K562 (cell line): ENCODE results near the gene PHKB. TPM values are rescaled to one million over a fixed set of nuclear protein-coding genes. Genes with fewer than 3 reads are reported as not detected.
"Not testable (repeated sequence)": the region's sequence is repeated elsewhere in the genome, so short reads cannot be mapped to it uniquely, and the experiment has no call there.

ENCODE experiments used
- ASH1L ChIP-seq: fragments of 450-650 bp; IDR thresholded peaks from 2 replicates; pipeline ENCODE4 v1.6.1; 2018; ENCODE audit warnings: borderline replicate concordance, mild to moderate bottlenecking, low read depth; ENCODE audit not compliant: partially characterized antibody
- BCOR ChIP-seq: fragments of 450-650 bp; IDR thresholded peaks from 2 replicates; pipeline ENCODE4 v1.6.1; 2016
- CREB1 ChIP-seq, 2 experiments: sonication (generic) in 1 of 2; formaldehyde crosslinking in 1 of 2; IDR thresholded peaks; 2 replicates each; pipeline versions ENCODE4 v1.6.1 to v1.8.0; 2012 to 2022; ENCODE audit warnings: inconsistent platforms in 1 of 2, mild to moderate bottlenecking in 1 of 2, missing genetic modification reagents in 1 of 2, moderate library complexity in 1 of 2
- CTBP1 ChIP-seq: fragments of 450-650 bp; IDR thresholded peaks from 2 replicates; pipeline ENCODE4 v1.6.1; 2016; ENCODE audit warnings: borderline replicate concordance
- EP300 ChIP-seq: IDR thresholded peaks from 2 replicates; pipeline ENCODE4 v1.6.1; 2012; ENCODE audit warnings: low read length, improper control_type of control experiment
- ESRRA ChIP-seq: fragments of 450-650 bp; IDR thresholded peaks from 2 replicates; pipeline ENCODE4 v1.6.1; 2014; ENCODE audit warnings: low read depth, mild to moderate bottlenecking, moderate library complexity, borderline replicate concordance
- GATA2 ChIP-seq: sonication (generic); formaldehyde crosslinking; IDR thresholded peaks from 2 replicates; pipeline ENCODE4 v1.4.0; 2020; ENCODE audit warnings: mild to moderate bottlenecking, missing genetic modification reagents
- HDAC1 ChIP-seq, 2 experiments: fragments of 450-650 bp; IDR thresholded peaks; 2 replicates each; pipeline ENCODE4 v1.6.1; 2016 to 2017; ENCODE audit warnings: inconsistent platforms in 1 of 2, mild to moderate bottlenecking in 1 of 2, moderate library complexity in 1 of 2
- HDAC3 ChIP-seq: fragments of 450-650 bp; IDR thresholded peaks from 2 replicates; pipeline ENCODE4 v1.6.1; 2018; ENCODE audit warnings: borderline replicate concordance, mild to moderate bottlenecking, moderate library complexity; ENCODE audit not compliant: partially characterized antibody
- JUND ChIP-seq, 2 experiments: IDR thresholded peaks; 2 replicates in 1 of 2; 3 replicates in 1 of 2; pipeline ENCODE4 v1.6.1; 2011; ENCODE audit warnings: borderline replicate concordance in 2 of 2, low read depth in 2 of 2, low read length in 2 of 2, improper control_type of control experiment in 1 of 2, missing biosample characterization in 1 of 2, missing genetic modification characterization in 1 of 2, missing genetic modification reagents in 1 of 2
- LARP7 ChIP-seq: fragments of 450-650 bp; IDR thresholded peaks from 2 replicates; pipeline ENCODE4 v1.6.1; 2016
- LCOR ChIP-seq: sonication (generic); formaldehyde crosslinking; IDR thresholded peaks from 2 replicates; pipeline ENCODE4 v1.8.0; 2022; ENCODE audit warnings: mild to moderate bottlenecking, missing genetic modification reagents
- MEF2A ChIP-seq: IDR thresholded peaks from 2 replicates; pipeline ENCODE4 v1.6.1; 2011; ENCODE audit warnings: low read depth, mild to moderate bottlenecking, low read length, moderate library complexity; ENCODE audit not compliant: control insufficient read depth
- MTA2 ChIP-seq: fragments of 450-650 bp; IDR thresholded peaks from 2 replicates; pipeline ENCODE4 v1.6.1; 2016; ENCODE audit warnings: low read depth
- NFE2 ChIP-seq: IDR thresholded peaks from 2 replicates; pipeline ENCODE4 v1.6.1; 2014; ENCODE audit warnings: antibody characterized with exemption, low read depth
- NFIC ChIP-seq: fragments of 450-650 bp; IDR thresholded peaks from 2 replicates; pipeline ENCODE4 v1.6.1; 2017; ENCODE audit warnings: mild to moderate bottlenecking, inconsistent platforms
- TBP ChIP-seq: optimal IDR thresholded peaks from 2 replicates; pipeline ENCODE3; 2011; ENCODE audit warnings: low read depth, low read length, improper control_type of control experiment
- TCF3 ChIP-seq: sonication (generic); formaldehyde crosslinking; IDR thresholded peaks from 2 replicates; pipeline ENCODE4 v1.4.0; 2020; ENCODE audit warnings: mild to moderate bottlenecking, missing genetic modification reagents
- polyA plus RNA-seq, 8 experiments: library from polyadenylated mRNA; depleted of rRNA in 4 of 8; stranded (reverse) in 5 of 8; unstranded in 3 of 8; fragments of >200 nt; fragmentation: Nextera tagmentation in 2 of 8; fragmentation: Illumina TruSeq in 1 of 8; extraction: Ambion mirVana in 2 of 8; extraction: Trizol in 1 of 8; gene quantifications; 2 replicates each; pipeline versions ENCODE4 v1.2.1 to v1.2.3, GENCODE V29; 2011 to 2014; ENCODE audit warnings: inconsistent platforms in 1 of 8, missing spikeins in 1 of 8
- total RNA-seq, 7 experiments: library from RNA; depleted of rRNA in 6 of 7; stranded (reverse); fragments of >200 nt in 6 of 7; fragmentation: Illumina TruSeq in 2 of 7; extraction: Trizol in 2 of 7; gene quantifications; 2 replicates each; pipeline versions ENCODE4 v1.2.1 to v1.2.3, GENCODE V29; 2011 to 2021; ENCODE audit warnings: low replicate concordance in 1 of 7
- TF ChIP-seq, protein P1 (sequence below): fragments of 450-650 bp; IDR thresholded peaks from 2 replicates; pipeline ENCODE4 v1.6.1; 2014; ENCODE audit warnings: low read depth, mild to moderate bottlenecking, moderate library complexity, borderline replicate concordance
- TF ChIP-seq, protein P2 (sequence below): fragments of 450-650 bp; IDR thresholded peaks from 2 replicates; pipeline ENCODE4 v1.6.1; 2016; ENCODE audit warnings: antibody characterized with exemption
- TF ChIP-seq, protein P3 (sequence below), 2 experiments: fragments of 150-350 bp in 1 of 2; IDR thresholded peaks; 2 replicates each; pipeline ENCODE4 v1.6.1; 2012 to 2016; ENCODE audit warnings: low read depth in 2 of 2, low read length in 2 of 2, mild to moderate bottlenecking in 1 of 2, moderate library complexity in 1 of 2

Gene PHKB
- total and polyA plus RNA-seq, 9 of the 15 experiments (the other 6 are each of a cell fraction or from before 2014, with no cell fraction given): 24.7 to 92.3 (median 67.0) TPM

DNA sequence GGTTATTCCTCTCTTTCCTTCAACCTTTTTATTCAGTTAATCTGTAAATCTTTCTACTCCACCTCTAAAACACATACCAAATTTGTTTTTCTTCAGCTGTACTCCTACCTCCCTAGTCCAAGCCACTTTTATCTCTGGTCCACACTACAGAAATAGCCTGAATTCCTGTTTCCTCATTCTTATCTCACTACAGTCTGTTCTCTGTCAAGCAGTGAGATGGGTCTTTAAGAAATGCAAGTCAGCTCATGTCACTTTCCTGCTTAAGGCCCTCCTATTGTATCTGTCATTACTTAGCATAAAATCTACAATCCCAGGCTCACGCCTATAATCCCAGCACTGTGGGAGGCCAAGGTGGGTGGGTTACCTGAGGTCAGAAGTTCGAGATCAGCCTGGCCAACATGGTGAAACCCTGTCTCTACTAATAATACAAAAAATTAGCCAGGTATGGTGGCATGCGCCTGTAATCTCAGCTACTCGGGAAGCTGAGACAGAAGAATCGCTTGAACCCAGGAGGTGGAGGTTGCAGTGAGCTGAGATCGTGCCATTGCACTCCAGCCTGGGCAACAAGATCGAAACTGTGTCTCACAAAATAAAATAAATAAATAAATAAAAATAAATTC is 7.0 kb downstream of the PHKB start (continued):
- 0 out of 2 replicates have a peak, but pooled peaks have one; percentile 32 for TF ChIP-seq LCOR (CRISPR knock-in tag)
- peak; percentile 78 for TF ChIP-seq CTBP1
- peak; percentile 79 for TF ChIP-seq BCOR
- TF ChIP-seq EP300: peak; percentile 96
- TF ChIP-seq NFE2: peak; percentile 95
- TF ChIP-seq, protein P1, sequence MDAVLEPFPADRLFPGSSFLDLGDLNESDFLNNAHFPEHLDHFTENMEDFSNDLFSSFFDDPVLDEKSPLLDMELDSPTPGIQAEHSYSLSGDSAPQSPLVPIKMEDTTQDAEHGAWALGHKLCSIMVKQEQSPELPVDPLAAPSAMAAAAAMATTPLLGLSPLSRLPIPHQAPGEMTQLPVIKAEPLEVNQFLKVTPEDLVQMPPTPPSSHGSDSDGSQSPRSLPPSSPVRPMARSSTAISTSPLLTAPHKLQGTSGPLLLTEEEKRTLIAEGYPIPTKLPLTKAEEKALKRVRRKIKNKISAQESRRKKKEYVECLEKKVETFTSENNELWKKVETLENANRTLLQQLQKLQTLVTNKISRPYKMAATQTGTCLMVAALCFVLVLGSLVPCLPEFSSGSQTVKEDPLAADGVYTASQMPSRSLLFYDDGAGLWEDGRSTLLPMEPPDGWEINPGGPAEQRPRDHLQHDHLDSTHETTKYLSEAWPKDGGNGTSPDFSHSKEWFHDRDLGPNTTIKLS: peak; percentile 46; the same call in 1 of the 2 replicates
- TF ChIP-seq ESRRA: peak; percentile 15; the same call in 1 of the 2 replicates
- TF ChIP-seq HDAC1 (IDR thresholded peaks at IDR 0.05): peak; percentile 60 to 90; a peak in 3 of 4 replicates
- peak; percentile 50; the same call in 1 of the 2 replicates for TF ChIP-seq CREB1 (IDR thresholded peaks at IDR 0.05)
- TF ChIP-seq CREB1 (CRISPR knock-in tag; IDR thresholded peaks at IDR 0.05): not testable (repeated sequence)
- TF ChIP-seq, protein P2, sequence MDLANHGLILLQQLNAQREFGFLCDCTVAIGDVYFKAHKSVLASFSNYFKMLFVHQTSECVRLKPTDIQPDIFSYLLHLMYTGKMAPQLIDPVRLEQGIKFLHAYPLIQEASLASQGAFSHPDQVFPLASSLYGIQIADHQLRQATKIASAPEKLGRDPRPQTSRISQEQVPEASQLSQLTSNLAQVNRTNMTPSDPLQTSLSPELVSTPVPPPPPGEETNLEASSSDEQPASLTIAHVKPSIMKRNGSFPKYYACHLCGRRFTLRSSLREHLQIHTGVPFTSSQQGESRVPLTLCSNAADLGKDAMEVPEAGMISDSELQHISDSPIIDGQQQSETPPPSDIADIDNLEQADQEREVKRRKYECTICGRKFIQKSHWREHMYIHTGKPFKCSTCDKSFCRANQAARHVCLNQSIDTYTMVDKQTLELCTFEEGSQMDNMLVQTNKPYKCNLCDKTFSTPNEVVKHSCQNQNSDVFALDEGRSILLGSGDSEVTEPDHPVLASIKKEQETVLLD: peak; percentile 63; the same call in 1 of the 2 replicates
- TF ChIP-seq GATA2: peak; percentile 90
- peak; percentile 78 for TF ChIP-seq HDAC3
- TF ChIP-seq LARP7: peak; percentile 45; the same call in 1 of the 2 replicates
- peak; percentile 71; the same call in 1 of the 2 replicates for TF ChIP-seq JUND (IDR thresholded peaks at IDR 0.05; ENCODE audit: borderline replicate concordance, low read depth, low read length)
- peak; percentile 36; the same call in 1 of the 3 replicates for TF ChIP-seq JUND (tag; IDR thresholded peaks at IDR 0.05; ENCODE audit: borderline replicate concordance, low read depth, low read length)
- TF ChIP-seq MTA2: peak; percentile 88
- peak; percentile 92 for TF ChIP-seq TCF3 (CRISPR knock-in tag)
- TF ChIP-seq, protein P3, sequence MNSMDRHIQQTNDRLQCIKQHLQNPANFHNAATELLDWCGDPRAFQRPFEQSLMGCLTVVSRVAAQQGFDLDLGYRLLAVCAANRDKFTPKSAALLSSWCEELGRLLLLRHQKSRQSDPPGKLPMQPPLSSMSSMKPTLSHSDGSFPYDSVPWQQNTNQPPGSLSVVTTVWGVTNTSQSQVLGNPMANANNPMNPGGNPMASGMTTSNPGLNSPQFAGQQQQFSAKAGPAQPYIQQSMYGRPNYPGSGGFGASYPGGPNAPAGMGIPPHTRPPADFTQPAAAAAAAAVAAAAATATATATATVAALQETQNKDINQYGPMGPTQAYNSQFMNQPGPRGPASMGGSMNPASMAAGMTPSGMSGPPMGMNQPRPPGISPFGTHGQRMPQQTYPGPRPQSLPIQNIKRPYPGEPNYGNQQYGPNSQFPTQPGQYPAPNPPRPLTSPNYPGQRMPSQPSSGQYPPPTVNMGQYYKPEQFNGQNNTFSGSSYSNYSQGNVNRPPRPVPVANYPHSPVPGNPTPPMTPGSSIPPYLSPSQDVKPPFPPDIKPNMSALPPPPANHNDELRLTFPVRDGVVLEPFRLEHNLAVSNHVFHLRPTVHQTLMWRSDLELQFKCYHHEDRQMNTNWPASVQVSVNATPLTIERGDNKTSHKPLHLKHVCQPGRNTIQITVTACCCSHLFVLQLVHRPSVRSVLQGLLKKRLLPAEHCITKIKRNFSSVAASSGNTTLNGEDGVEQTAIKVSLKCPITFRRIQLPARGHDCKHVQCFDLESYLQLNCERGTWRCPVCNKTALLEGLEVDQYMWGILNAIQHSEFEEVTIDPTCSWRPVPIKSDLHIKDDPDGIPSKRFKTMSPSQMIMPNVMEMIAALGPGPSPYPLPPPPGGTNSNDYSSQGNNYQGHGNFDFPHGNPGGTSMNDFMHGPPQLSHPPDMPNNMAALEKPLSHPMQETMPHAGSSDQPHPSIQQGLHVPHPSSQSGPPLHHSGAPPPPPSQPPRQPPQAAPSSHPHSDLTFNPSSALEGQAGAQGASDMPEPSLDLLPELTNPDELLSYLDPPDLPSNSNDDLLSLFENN (IDR thresholded peaks at IDR 0.05; ENCODE audit: low read depth in 2 of 2, low read length in 2 of 2): peak in 1 of 2 experiments; percentile 83; a peak in 2 of 4 replicates
- TF ChIP-seq TBP: peak; percentile 63
- TF ChIP-seq NFIC: peak; percentile 87
- TF ChIP-seq ASH1L: peak; percentile 47
- TF ChIP-seq MEF2A: peak; percentile 93
